H9 (cell line): Measurements from ENCODE around the gene P2RY14. TPM values are rescaled to one million over a fixed set of nuclear protein-coding genes. Genes with fewer than 3 reads are reported as not detected.

Experiments
- DNase-seq: peaks from one replicate; pipeline ENCODE4 v3.0.0-alpha.2; 2017
- H2AFZ ChIP-seq: one replicate; pipeline ENCODE4 v1.6.1; 2013; ENCODE audit warnings: mild to moderate bottlenecking, low read length, control low read depth, moderate library complexity
- H2AK5ac ChIP-seq: 2 replicates; pipeline ENCODE4 v1.6.1; 2013; ENCODE audit warnings: low read length, control low read depth, mixed read lengths; ENCODE audit not compliant: insufficient read length
- H2BK120ac ChIP-seq: one replicate; pipeline ENCODE4 v1.6.1; 2013; ENCODE audit warnings: low read depth, mild to moderate bottlenecking, low read length, control low read depth, inconsistent platforms; ENCODE audit not compliant: poor library complexity, severe bottlenecking
- H2BK12ac ChIP-seq: 2 replicates; pipeline ENCODE4 v1.6.1; 2013; ENCODE audit warnings: low read length, control low read depth, mixed read lengths, low read depth; ENCODE audit not compliant: insufficient read length
- H2BK15ac ChIP-seq: 2 replicates; pipeline ENCODE4 v1.6.1; 2013; ENCODE audit warnings: low read depth, low read length, control low read depth
- H2BK20ac ChIP-seq: one replicate; pipeline ENCODE4 v1.6.1; 2013; ENCODE audit warnings: low read depth, mild to moderate bottlenecking, low read length, control low read depth, inconsistent platforms; ENCODE audit not compliant: poor library complexity, severe bottlenecking
- H2BK5ac ChIP-seq: 2 replicates; pipeline ENCODE4 v1.6.1; 2013; ENCODE audit warnings: low read length, control low read depth, mixed read lengths; ENCODE audit not compliant: insufficient read length
- H3K14ac ChIP-seq: 2 replicates; pipeline ENCODE4 v1.6.1; 2013; ENCODE audit warnings: low read length, control low read depth; ENCODE audit not compliant: insufficient read depth
- H3K18ac ChIP-seq: 2 replicates; pipeline ENCODE4 v1.6.1; 2013; ENCODE audit warnings: low read depth, mild to moderate bottlenecking, mixed read lengths, low read length, control low read depth; ENCODE audit not compliant: insufficient read length
- H3K23ac ChIP-seq: 2 replicates; pipeline ENCODE4 v1.6.1; 2013; ENCODE audit warnings: low read length, control low read depth, mixed read lengths, low read depth; ENCODE audit not compliant: insufficient read length
- H3K23me2 ChIP-seq: 2 replicates; pipeline ENCODE4 v1.6.1; 2013; ENCODE audit warnings: low read depth, mild to moderate bottlenecking, mixed read lengths, low read length, control low read depth; ENCODE audit not compliant: insufficient read length, poor library complexity, severe bottlenecking
- H3K27ac ChIP-seq: 2 replicates; pipeline ENCODE4 v1.5.1; 2013; ENCODE audit warnings: low read length, control low read depth, mixed read lengths, low read depth; ENCODE audit not compliant: insufficient read length
- H3K27me3 ChIP-seq: 2 replicates; pipeline ENCODE4 v1.6.1; 2013; ENCODE audit warnings: low read length, control low read depth, inconsistent platforms; ENCODE audit not compliant: insufficient read depth
- H3K4ac ChIP-seq: 2 replicates; pipeline ENCODE4 v1.6.1; 2013; ENCODE audit warnings: low read depth, mild to moderate bottlenecking, control low read depth, inconsistent platforms, low read length, moderate library complexity
- H3K4me1 ChIP-seq: 2 replicates; pipeline ENCODE4 v1.6.1; 2013; ENCODE audit warnings: low read length, control low read depth, inconsistent platforms; ENCODE audit not compliant: insufficient read depth
- H3K4me2 ChIP-seq: 2 replicates; pipeline ENCODE4 v1.6.1; 2013; ENCODE audit warnings: low read length, control low read depth, mixed read lengths; ENCODE audit not compliant: insufficient read length, insufficient read depth
- H3K56ac ChIP-seq: 2 replicates; pipeline ENCODE4 v1.6.1; 2013; ENCODE audit warnings: low read depth, mild to moderate bottlenecking, mixed read lengths, low read length, control low read depth; ENCODE audit not compliant: insufficient read length
- H3K79me1 ChIP-seq: 2 replicates; pipeline ENCODE4 v1.6.1; 2013; ENCODE audit warnings: low read depth, mild to moderate bottlenecking, moderate library complexity, low read length, control low read depth, inconsistent platforms; ENCODE audit not compliant: insufficient read depth, poor library complexity, severe bottlenecking
- H3K79me2 ChIP-seq: 2 replicates; pipeline ENCODE4 v1.6.1; 2013; ENCODE audit warnings: low read length, control low read depth, inconsistent platforms; ENCODE audit not compliant: insufficient read depth
- H3K9ac ChIP-seq: 2 replicates; pipeline ENCODE4 v1.6.1; 2013; ENCODE audit warnings: low read length, control low read depth, mixed read lengths; ENCODE audit not compliant: insufficient read length; ENCODE audit errors: extremely low read depth
- H3K9me3 ChIP-seq: one replicate; pipeline ENCODE4 v1.6.1; 2013; ENCODE audit warnings: low read depth, low read length, inconsistent platforms; ENCODE audit not compliant: control insufficient read depth
- H3T11ph ChIP-seq: one replicate; pipeline ENCODE4 v1.6.1; 2013; ENCODE audit warnings: mild to moderate bottlenecking, low read length, control low read depth, inconsistent platforms
- H4K20me1 ChIP-seq: one replicate; pipeline ENCODE4 v1.6.1; 2013; ENCODE audit not compliant: control insufficient read depth, insufficient read length, insufficient read depth
- H4K5ac ChIP-seq: 2 replicates; pipeline ENCODE4 v1.6.1; 2013; ENCODE audit warnings: low read depth, mild to moderate bottlenecking, mixed read lengths, low read length, control low read depth; ENCODE audit not compliant: insufficient read length
- H4K8ac ChIP-seq: replicated peaks from 2 replicates; pipeline ENCODE4 v1.6.1; 2013; ENCODE audit warnings: low read length, control low read depth, mixed read lengths, low read depth; ENCODE audit not compliant: insufficient read length
- H4K91ac ChIP-seq: 2 replicates; pipeline ENCODE4 v1.6.1; 2013; ENCODE audit warnings: low read depth, mild to moderate bottlenecking, moderate library complexity, mixed read lengths, low read length, control low read depth; ENCODE audit not compliant: insufficient read length
- H3K27ac Mint-ChIP-seq, 3 experiments: 2 replicates in 2 of 3; 3 replicates in 1 of 3; pipeline ENCODE4 v1.8.0; 2020 to 2021; ENCODE audit warnings: mixed read lengths in 3 of 3, mild to moderate bottlenecking in 1 of 3, moderate library complexity in 1 of 3
- H3K27me3 Mint-ChIP-seq: 2 replicates; pipeline ENCODE4 v1.8.0; 2021; ENCODE audit warnings: low read depth, mild to moderate bottlenecking, moderate library complexity, mixed read lengths
- H3K36me3 Mint-ChIP-seq, 3 experiments: 2 replicates in 2 of 3; 3 replicates in 1 of 3; pipeline ENCODE4 v1.8.0; 2020 to 2021; ENCODE audit warnings: low read depth in 3 of 3, mixed read lengths in 3 of 3; ENCODE audit not compliant: insufficient read depth in 1 of 3
- H3K4me1 Mint-ChIP-seq, 2 experiments: 2 replicates each; pipeline ENCODE4 v1.8.0; 2020; ENCODE audit warnings: mixed read lengths in 2 of 2
- H3K4me3 Mint-ChIP-seq, 2 experiments: 2 replicates in 1 of 2; 3 replicates in 1 of 2; pipeline ENCODE4 v1.8.0; 2020 to 2021; ENCODE audit warnings: mild to moderate bottlenecking in 2 of 2, mixed read lengths in 2 of 2, moderate library complexity in 1 of 2
- H3K9me3 Mint-ChIP-seq, 2 experiments: 2 replicates in 1 of 2; 3 replicates in 1 of 2; pipeline ENCODE4 v1.8.0; 2020; ENCODE audit warnings: mild to moderate bottlenecking in 2 of 2, mixed read lengths in 2 of 2, moderate library complexity in 1 of 2
- WGBS: extraction: QIAGEN DNeasy Blood & Tissue Kit; methylation state at CpG from one replicate; pipeline ENCODE4 v1.1.7; 2013; ENCODE audit warnings: missing lambda C conversion rate, low lambda C conversion rate, mixed read lengths; ENCODE audit not compliant: insufficient read length; ENCODE audit errors: extremely low coverage; 5-methylcytosine and 5-hydroxymethylcytosine counted together
- total RNA-seq: library from RNA; stranded (reverse); gene quantifications from 2 replicates; pipeline ENCODE4 v1.2.1, GENCODE V29; 2021
- TF ChIP-seq, protein P1 (sequence below): fragments of 200-600 bp; sonication (generic); conservative IDR thresholded peaks from 3 replicates; pipeline ENCODE4 v1.8.0; 2021; ENCODE audit warnings: antibody characterized with exemption, mild to moderate bottlenecking

P2RY14 gene
- total RNA-seq, 1 experiment from 2014 or later = not detected

DNA sequence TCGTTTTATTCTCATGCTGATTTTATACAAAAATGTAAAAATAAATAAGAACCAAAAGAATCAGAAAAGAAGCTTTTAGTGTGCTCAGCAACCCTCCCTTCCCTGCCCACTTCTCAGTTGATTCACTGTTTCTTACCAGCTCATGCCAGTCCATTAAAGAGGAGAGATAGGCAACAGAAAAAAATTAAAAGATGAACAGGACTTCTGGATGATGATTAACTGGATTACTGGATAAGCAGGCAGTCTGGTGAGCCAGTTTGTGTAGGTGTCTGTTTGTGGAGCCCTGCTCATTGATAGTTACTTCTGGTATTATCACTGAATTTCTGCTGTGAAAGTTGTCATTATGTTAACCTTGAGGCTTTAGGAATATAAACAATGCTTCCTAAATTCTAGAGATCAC lies 60.2 kb downstream of the P2RY14 start:
- H2BK12ac ChIP-seq = no peak overlapping the region
- DNase-seq = no peak
- peaks cover 4% of the 10 kb centered on the region; the same call in 1 of the 2 replicates for H3K4me1 ChIP-seq
- H4K5ac ChIP-seq = no peak overlapping the region
- no peak overlapping the region for H3K4me2 ChIP-seq
- no peak overlapping the region for H4K91ac ChIP-seq
- H3K18ac ChIP-seq = no peak overlapping the region
- H3K4ac ChIP-seq = no peak overlapping the region
- H2BK20ac ChIP-seq = no peak overlapping the region
- no CpG with 5 or more reads among the region's 1 CpG for WGBS
- no peak overlapping the region for H3K14ac ChIP-seq
- H3K4me1 Mint-ChIP-seq = peaks cover 5 to 10% of the 10 kb centered on the region in 2 experiments
- no peaks in the 10 kb centered on the region for H3K79me1 ChIP-seq
- peaks cover 6 to 15% of the 10 kb centered on the region in 2 experiments; a peak in 4 of 5 replicates for H3K9me3 Mint-ChIP-seq
- no peaks in the 10 kb centered on the region for H3K9me3 ChIP-seq
- TF ChIP-seq, protein P1, sequence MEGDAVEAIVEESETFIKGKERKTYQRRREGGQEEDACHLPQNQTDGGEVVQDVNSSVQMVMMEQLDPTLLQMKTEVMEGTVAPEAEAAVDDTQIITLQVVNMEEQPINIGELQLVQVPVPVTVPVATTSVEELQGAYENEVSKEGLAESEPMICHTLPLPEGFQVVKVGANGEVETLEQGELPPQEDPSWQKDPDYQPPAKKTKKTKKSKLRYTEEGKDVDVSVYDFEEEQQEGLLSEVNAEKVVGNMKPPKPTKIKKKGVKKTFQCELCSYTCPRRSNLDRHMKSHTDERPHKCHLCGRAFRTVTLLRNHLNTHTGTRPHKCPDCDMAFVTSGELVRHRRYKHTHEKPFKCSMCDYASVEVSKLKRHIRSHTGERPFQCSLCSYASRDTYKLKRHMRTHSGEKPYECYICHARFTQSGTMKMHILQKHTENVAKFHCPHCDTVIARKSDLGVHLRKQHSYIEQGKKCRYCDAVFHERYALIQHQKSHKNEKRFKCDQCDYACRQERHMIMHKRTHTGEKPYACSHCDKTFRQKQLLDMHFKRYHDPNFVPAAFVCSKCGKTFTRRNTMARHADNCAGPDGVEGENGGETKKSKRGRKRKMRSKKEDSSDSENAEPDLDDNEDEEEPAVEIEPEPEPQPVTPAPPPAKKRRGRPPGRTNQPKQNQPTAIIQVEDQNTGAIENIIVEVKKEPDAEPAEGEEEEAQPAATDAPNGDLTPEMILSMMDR = no peak
- no peak overlapping the region for H2BK5ac ChIP-seq
- H3K27ac ChIP-seq = no peak overlapping the region
- H3K4me3 Mint-ChIP-seq = no peak overlapping the region
- H3K27me3 ChIP-seq = no peaks in the 10 kb centered on the region
- no peaks in the 10 kb centered on the region for H3K79me2 ChIP-seq
- no peak overlapping the region for H2AK5ac ChIP-seq
- no peak overlapping the region for H3K9ac ChIP-seq
- H3K56ac ChIP-seq = no peak overlapping the region
- H3K27ac Mint-ChIP-seq = no peak overlapping the region
- H2AFZ ChIP-seq = no peak overlapping the region
- no peak overlapping the region for H4K8ac ChIP-seq
- H2BK120ac ChIP-seq = no peak overlapping the region
- H4K20me1 ChIP-seq = no peaks in the 10 kb centered on the region
- H3T11ph ChIP-seq = no peak overlapping the region
- no peak overlapping the region for H3K23ac ChIP-seq
- H3K27me3 Mint-ChIP-seq = no peaks in the 10 kb centered on the region
- no peaks in the 10 kb centered on the region for H3K23me2 ChIP-seq
- peaks cover 24 to 35% (median 28%) of the 10 kb centered on the region in 3 experiments for H3K36me3 Mint-ChIP-seq
- no peak overlapping the region for H2BK15ac ChIP-seq
